ENCODE results near the gene NEUROD2. TPM values are rescaled to one million over a fixed set of nuclear protein-coding genes. Genes with fewer than 3 reads are reported as not detected.
A peak's percentile ranks its signal among the peaks of the same experiment; 100 is the strongest.

NEUROD2 gene
- total RNA-seq, 1 donor from 2014 or later: not detected

GRCh38 chr17:39619786-39620101, 12.0 kb upstream of the NEUROD2 start:
- H3K27ac ChIP-seq (ENCODE audit: low read depth, low read length): no peak overlapping the region
- peaks cover 14 to 33% (median 23%) of the 10 kb centered on the region in 3 donors for H3K27me3 ChIP-seq (ENCODE audit: control insufficient read depth in 3 of 3, insufficient read depth in 3 of 3, low read length in 3 of 3)
- H3K4me1 ChIP-seq (ENCODE audit: control insufficient read depth in 3 of 3, insufficient read depth in 3 of 3, low read length in 3 of 3): peaks cover 9 to 17% (median 11%) of the 10 kb centered on the region in 3 donors
- H3K9ac ChIP-seq (ENCODE audit: low read depth in 1 of 3, low read length in 3 of 3): no peak overlapping the region
- no peaks in the 10 kb centered on the region for H3K9me3 ChIP-seq (ENCODE audit: control insufficient read depth in 3 of 3, low read length in 3 of 3)
- H3K4me3 ChIP-seq (ENCODE audit: low read length in 3 of 3): no peak overlapping the region
- no peaks in the 10 kb centered on the region for H3K36me3 ChIP-seq (ENCODE audit: control insufficient read depth in 3 of 3, insufficient read depth in 3 of 3, low read length in 3 of 3)

- Histone ChIP-seq H3K4me1 (ENCODE audit: control insufficient read depth in 3 of 3, insufficient read depth in 3 of 3, low read length in 3 of 3) (peaks cover 9 to 17% (median 11%) of the 10 kb centered on the region in 3 donors), H3K27ac (ENCODE audit: low read depth, low read length) (no peak overlapping the region), H3K4me3 (ENCODE audit: low read length in 3 of 3) (peak overlapping the region in 1 of 3 donors; percentile 80), H3K9ac (ENCODE audit: low read depth in 1 of 3, low read length in 3 of 3) (no peak overlapping the region), H3K9me3 (ENCODE audit: control insufficient read depth in 3 of 3, low read length in 3 of 3) (no peaks in the 10 kb centered on the region), H3K27me3 (ENCODE audit: control insufficient read depth in 3 of 3, insufficient read depth in 3 of 3, low read length in 3 of 3) (peaks cover 13 to 34% (median 27%) of the 10 kb centered on the region in 3 donors), H3K36me3 (ENCODE audit: control insufficient read depth in 3 of 3, insufficient read depth in 3 of 3, low read length in 3 of 3) (no peaks in the 10 kb centered on the region)
Measured at GRCh38 chr17:39618956-39619785, 11.5 kb upstream of the NEUROD2 start.

GRCh38 chr17:39618246-39618913, 10.7 kb upstream of the NEUROD2 start:
- Histone ChIP-seq H3K27me3 (ENCODE audit: control insufficient read depth in 3 of 3, insufficient read depth in 3 of 3, low read length in 3 of 3) (peaks cover 18 to 36% (median 28%) of the 10 kb centered on the region in 3 donors), H3K9ac (ENCODE audit: low read depth in 1 of 3, low read length in 3 of 3) (peak overlapping the region in 1 of 3 donors; percentile 42), H3K4me3 (ENCODE audit: low read length in 3 of 3) (peak overlapping the region; percentile 39 to 80 (median 63)), H3K27ac (ENCODE audit: low read depth, low read length) (no peak overlapping the region), H3K4me1 (ENCODE audit: control insufficient read depth in 3 of 3, insufficient read depth in 3 of 3, low read length in 3 of 3) (peaks cover 9 to 17% (median 11%) of the 10 kb centered on the region in 3 donors), H3K9me3 (ENCODE audit: control insufficient read depth in 3 of 3, low read length in 3 of 3) (no peaks in the 10 kb centered on the region), H3K36me3 (ENCODE audit: control insufficient read depth in 3 of 3, insufficient read depth in 3 of 3, low read length in 3 of 3) (no peaks in the 10 kb centered on the region)

GRCh38 chr17:39617446-39618245, 9.9 kb upstream of the NEUROD2 start:
- peak overlapping the region in 1 of 3 donors; percentile 40 for H3K9ac ChIP-seq (ENCODE audit: low read depth in 1 of 3, low read length in 3 of 3)
- peak overlapping the region in 2 of 3 donors; percentile 29 to 40 for H3K4me3 ChIP-seq (ENCODE audit: low read length in 3 of 3)
- H3K4me1 ChIP-seq (ENCODE audit: control insufficient read depth in 3 of 3, insufficient read depth in 3 of 3, low read length in 3 of 3): peaks cover 9 to 13% (median 9%) of the 10 kb centered on the region in 3 donors
- peaks cover 25 to 43% (median 34%) of the 10 kb centered on the region in 3 donors for H3K27me3 ChIP-seq (ENCODE audit: control insufficient read depth in 3 of 3, insufficient read depth in 3 of 3, low read length in 3 of 3)
- no peaks in the 10 kb centered on the region for H3K36me3 ChIP-seq (ENCODE audit: control insufficient read depth in 3 of 3, insufficient read depth in 3 of 3, low read length in 3 of 3)
- H3K9me3 ChIP-seq (ENCODE audit: control insufficient read depth in 3 of 3, low read length in 3 of 3): no peaks in the 10 kb centered on the region
- H3K27ac ChIP-seq (ENCODE audit: low read depth, low read length): no peak overlapping the region

GRCh38 chr17:39617100-39617445, 9.4 kb upstream of the NEUROD2 start:
- Histone ChIP-seq H3K4me3 (ENCODE audit: low read length in 3 of 3) (peak overlapping the region in 1 of 3 donors; percentile 29), H3K27ac (ENCODE audit: low read depth, low read length) (no peak overlapping the region), H3K9ac (ENCODE audit: low read depth in 1 of 3, low read length in 3 of 3) (no peak overlapping the region), H3K27me3 (ENCODE audit: control insufficient read depth in 3 of 3, insufficient read depth in 3 of 3, low read length in 3 of 3) (peaks cover 29 to 48% (median 40%) of the 10 kb centered on the region in 3 donors), H3K9me3 (ENCODE audit: control insufficient read depth in 3 of 3, low read length in 3 of 3) (no peaks in the 10 kb centered on the region), H3K4me1 (ENCODE audit: control insufficient read depth in 3 of 3, insufficient read depth in 3 of 3, low read length in 3 of 3) (peaks cover 6 to 10% (median 6%) of the 10 kb centered on the region in 3 donors), H3K36me3 (ENCODE audit: control insufficient read depth in 3 of 3, insufficient read depth in 3 of 3, low read length in 3 of 3) (no peaks in the 10 kb centered on the region)

GRCh38 chr17:39615434-39615833, 7.7 kb upstream of the NEUROD2 start:
- no peak overlapping the region for H3K9ac ChIP-seq (ENCODE audit: low read depth in 1 of 3, low read length in 3 of 3)
- no peak overlapping the region for H3K27ac ChIP-seq (ENCODE audit: low read depth, low read length)
- no peaks in the 10 kb centered on the region for H3K9me3 ChIP-seq (ENCODE audit: control insufficient read depth in 3 of 3, low read length in 3 of 3)
- peaks cover 5 to 9% (median 5%) of the 10 kb centered on the region in 3 donors for H3K4me1 ChIP-seq (ENCODE audit: control insufficient read depth in 3 of 3, insufficient read depth in 3 of 3, low read length in 3 of 3)
- no peak overlapping the region for H3K4me3 ChIP-seq (ENCODE audit: low read length in 3 of 3)
- peaks cover 29 to 50% (median 41%) of the 10 kb centered on the region in 3 donors for H3K27me3 ChIP-seq (ENCODE audit: control insufficient read depth in 3 of 3, insufficient read depth in 3 of 3, low read length in 3 of 3)
- H3K36me3 ChIP-seq (ENCODE audit: control insufficient read depth in 3 of 3, insufficient read depth in 3 of 3, low read length in 3 of 3): no peaks in the 10 kb centered on the region

- Histone ChIP-seq H3K9me3 (ENCODE audit: control insufficient read depth in 3 of 3, low read length in 3 of 3) (no peaks in the 10 kb centered on the region), H3K27ac (ENCODE audit: low read depth, low read length) (no peak overlapping the region), H3K4me3 (ENCODE audit: low read length in 3 of 3) (no peak overlapping the region), H3K4me1 (ENCODE audit: control insufficient read depth in 3 of 3, insufficient read depth in 3 of 3, low read length in 3 of 3) (peaks cover 5 to 9% (median 5%) of the 10 kb centered on the region in 3 donors), H3K9ac (ENCODE audit: low read depth in 1 of 3, low read length in 3 of 3) (no peak overlapping the region), H3K36me3 (ENCODE audit: control insufficient read depth in 3 of 3, insufficient read depth in 3 of 3, low read length in 3 of 3) (no peaks in the 10 kb centered on the region), H3K27me3 (ENCODE audit: control insufficient read depth in 3 of 3, insufficient read depth in 3 of 3, low read length in 3 of 3) (peaks cover 32 to 53% (median 44%) of the 10 kb centered on the region in 3 donors)
Measured at GRCh38 chr17:39614545-39615157, 6.9 kb upstream of the NEUROD2 start.

GRCh38 chr17:39612935-39613464, 5.3 kb upstream of the NEUROD2 start:
- H3K4me1 ChIP-seq (ENCODE audit: control insufficient read depth in 3 of 3, insufficient read depth in 3 of 3, low read length in 3 of 3): peaks cover 0 to 4% (median 2%) of the 10 kb centered on the region in 3 donors
- H3K27me3 ChIP-seq (ENCODE audit: control insufficient read depth in 3 of 3, insufficient read depth in 3 of 3, low read length in 3 of 3): peaks cover 48 to 68% (median 58%) of the 10 kb centered on the region in 3 donors
- no peak overlapping the region for H3K4me3 ChIP-seq (ENCODE audit: low read length in 3 of 3)
- no peaks in the 10 kb centered on the region for H3K9me3 ChIP-seq (ENCODE audit: control insufficient read depth in 3 of 3, low read length in 3 of 3)
- H3K27ac ChIP-seq (ENCODE audit: low read depth, low read length): no peak overlapping the region
- no peak overlapping the region for H3K9ac ChIP-seq (ENCODE audit: low read depth in 1 of 3, low read length in 3 of 3)
- no peaks in the 10 kb centered on the region for H3K36me3 ChIP-seq (ENCODE audit: control insufficient read depth in 3 of 3, insufficient read depth in 3 of 3, low read length in 3 of 3)

- Histone ChIP-seq H3K4me1 (ENCODE audit: control insufficient read depth in 3 of 3, insufficient read depth in 3 of 3, low read length in 3 of 3) (peaks cover 0 to 2% (median 1%) of the 10 kb centered on the region in 3 donors), H3K27me3 (ENCODE audit: control insufficient read depth in 3 of 3, insufficient read depth in 3 of 3, low read length in 3 of 3) (peaks cover 52 to 71% (median 62%) of the 10 kb centered on the region in 3 donors), H3K9me3 (ENCODE audit: control insufficient read depth in 3 of 3, low read length in 3 of 3) (no peaks in the 10 kb centered on the region), H3K27ac (ENCODE audit: low read depth, low read length) (no peak overlapping the region), H3K4me3 (ENCODE audit: low read length in 3 of 3) (no peak overlapping the region), H3K9ac (ENCODE audit: low read depth in 1 of 3, low read length in 3 of 3) (no peak overlapping the region), H3K36me3 (ENCODE audit: control insufficient read depth in 3 of 3, insufficient read depth in 3 of 3, low read length in 3 of 3) (no peaks in the 10 kb centered on the region)
Measured at GRCh38 chr17:39612291-39612894, 4.7 kb upstream of the NEUROD2 start.

Measured in skeletal muscle tissue (tissue), 4 donors.